ENCODE results near the gene KDM4B. TPM values are rescaled to one million over a fixed set of nuclear protein-coding genes. Genes with fewer than 3 reads are reported as not detected.

The KDM4B gene
- total and polyA plus RNA-seq, 9 of the 15 experiments (the other 6 are each of a cell fraction or from before 2014, with no cell fraction given), result 0.21 to 29.9 (median 7.3) TPM

- TF ChIP-seq TFAP4 (CRISPR knock-in tag; IDR thresholded peaks at IDR 0.05; ENCODE audit: borderline replicate concordance) (peak; percentile 38; the same call in 1 of the 2 replicates), ESRRA (IDR thresholded peaks at IDR 0.05; ENCODE audit: borderline replicate concordance, low read depth) (peak; percentile 62; the same call in 1 of the 2 replicates), ZBTB1 (CRISPR knock-in tag; IDR thresholded peaks at IDR 0.05; ENCODE audit: borderline replicate concordance, low read depth) (peak; percentile 65; the same call in 1 of the 2 replicates), PCBP2 (IDR thresholded peaks at IDR 0.05; ENCODE audit: low read depth, low read length, poor library complexity, severe bottlenecking) (no peak), CREM (IDR thresholded peaks at IDR 0.05; ENCODE audit: low read depth) (peak; percentile 80), JUND (IDR thresholded peaks at IDR 0.05; ENCODE audit: borderline replicate concordance, low read depth, low read length) (peak; percentile 40; the same call in 1 of the 2 replicates), JUND (tag; IDR thresholded peaks at IDR 0.05; ENCODE audit: borderline replicate concordance, low read depth, low read length) (no peak), GTF2B (IDR thresholded peaks at IDR 0.05; ENCODE audit: extremely low read depth, insufficient read length) (no peak), GABPB1 (CRISPR knock-in tag; IDR thresholded peaks at IDR 0.05) (peak; percentile 91), ETV1 (tag; conservative IDR thresholded peaks at IDR 0.05; ENCODE audit: low read depth) (peak; percentile 49), FOXA1 (IDR thresholded peaks at IDR 0.05; ENCODE audit: borderline replicate concordance) (no peak), CGGBP1 (CRISPR knock-in tag; IDR thresholded peaks at IDR 0.05) (no peak)
- TF ChIP-seq, protein P1, sequence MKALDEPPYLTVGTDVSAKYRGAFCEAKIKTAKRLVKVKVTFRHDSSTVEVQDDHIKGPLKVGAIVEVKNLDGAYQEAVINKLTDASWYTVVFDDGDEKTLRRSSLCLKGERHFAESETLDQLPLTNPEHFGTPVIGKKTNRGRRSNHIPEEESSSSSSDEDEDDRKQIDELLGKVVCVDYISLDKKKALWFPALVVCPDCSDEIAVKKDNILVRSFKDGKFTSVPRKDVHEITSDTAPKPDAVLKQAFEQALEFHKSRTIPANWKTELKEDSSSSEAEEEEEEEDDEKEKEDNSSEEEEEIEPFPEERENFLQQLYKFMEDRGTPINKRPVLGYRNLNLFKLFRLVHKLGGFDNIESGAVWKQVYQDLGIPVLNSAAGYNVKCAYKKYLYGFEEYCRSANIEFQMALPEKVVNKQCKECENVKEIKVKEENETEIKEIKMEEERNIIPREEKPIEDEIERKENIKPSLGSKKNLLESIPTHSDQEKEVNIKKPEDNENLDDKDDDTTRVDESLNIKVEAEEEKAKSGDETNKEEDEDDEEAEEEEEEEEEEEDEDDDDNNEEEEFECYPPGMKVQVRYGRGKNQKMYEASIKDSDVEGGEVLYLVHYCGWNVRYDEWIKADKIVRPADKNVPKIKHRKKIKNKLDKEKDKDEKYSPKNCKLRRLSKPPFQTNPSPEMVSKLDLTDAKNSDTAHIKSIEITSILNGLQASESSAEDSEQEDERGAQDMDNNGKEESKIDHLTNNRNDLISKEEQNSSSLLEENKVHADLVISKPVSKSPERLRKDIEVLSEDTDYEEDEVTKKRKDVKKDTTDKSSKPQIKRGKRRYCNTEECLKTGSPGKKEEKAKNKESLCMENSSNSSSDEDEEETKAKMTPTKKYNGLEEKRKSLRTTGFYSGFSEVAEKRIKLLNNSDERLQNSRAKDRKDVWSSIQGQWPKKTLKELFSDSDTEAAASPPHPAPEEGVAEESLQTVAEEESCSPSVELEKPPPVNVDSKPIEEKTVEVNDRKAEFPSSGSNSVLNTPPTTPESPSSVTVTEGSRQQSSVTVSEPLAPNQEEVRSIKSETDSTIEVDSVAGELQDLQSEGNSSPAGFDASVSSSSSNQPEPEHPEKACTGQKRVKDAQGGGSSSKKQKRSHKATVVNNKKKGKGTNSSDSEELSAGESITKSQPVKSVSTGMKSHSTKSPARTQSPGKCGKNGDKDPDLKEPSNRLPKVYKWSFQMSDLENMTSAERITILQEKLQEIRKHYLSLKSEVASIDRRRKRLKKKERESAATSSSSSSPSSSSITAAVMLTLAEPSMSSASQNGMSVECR (CRISPR knock-in tag; IDR thresholded peaks at IDR 0.05), result 0 out of 2 replicates have a peak, but pooled peaks have one; percentile 36
- TF ChIP-seq, protein P2, sequence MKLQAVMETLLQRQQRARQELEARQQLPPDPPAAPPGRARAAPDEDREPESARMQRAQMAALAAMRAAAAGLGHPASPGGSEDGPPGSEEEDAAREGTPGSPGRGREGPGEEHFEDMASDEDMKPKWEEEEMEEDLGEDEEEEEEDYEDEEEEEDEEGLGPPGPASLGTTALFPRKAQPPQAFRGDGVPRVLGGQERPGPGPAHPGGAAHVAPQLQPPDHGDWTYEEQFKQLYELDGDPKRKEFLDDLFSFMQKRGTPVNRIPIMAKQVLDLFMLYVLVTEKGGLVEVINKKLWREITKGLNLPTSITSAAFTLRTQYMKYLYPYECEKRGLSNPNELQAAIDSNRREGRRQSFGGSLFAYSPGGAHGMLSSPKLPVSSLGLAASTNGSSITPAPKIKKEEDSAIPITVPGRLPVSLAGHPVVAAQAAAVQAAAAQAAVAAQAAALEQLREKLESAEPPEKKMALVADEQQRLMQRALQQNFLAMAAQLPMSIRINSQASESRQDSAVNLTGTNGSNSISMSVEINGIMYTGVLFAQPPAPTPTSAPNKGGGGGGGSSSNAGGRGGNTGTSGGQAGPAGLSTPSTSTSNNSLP (IDR thresholded peaks at IDR 0.05; ENCODE audit: borderline replicate concordance, low read depth, low read length), result no peak
- TF ChIP-seq, protein P3, sequence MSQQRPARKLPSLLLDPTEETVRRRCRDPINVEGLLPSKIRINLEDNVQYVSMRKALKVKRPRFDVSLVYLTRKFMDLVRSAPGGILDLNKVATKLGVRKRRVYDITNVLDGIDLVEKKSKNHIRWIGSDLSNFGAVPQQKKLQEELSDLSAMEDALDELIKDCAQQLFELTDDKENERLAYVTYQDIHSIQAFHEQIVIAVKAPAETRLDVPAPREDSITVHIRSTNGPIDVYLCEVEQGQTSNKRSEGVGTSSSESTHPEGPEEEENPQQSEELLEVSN (IDR thresholded peaks at IDR 0.05; ENCODE audit: borderline replicate concordance in 1 of 2, extremely low read depth in 1 of 2, insufficient read depth in 1 of 2, insufficient read length in 1 of 2, low read depth in 1 of 2, low read length in 1 of 2, poor library complexity in 1 of 2, severe bottlenecking in 1 of 2), result peak in 1 of 2 experiments; percentile 12
Measured at GRCh38 chr19:5138606-5139582, 170.0 kb downstream of the KDM4B start (continued).
